Cardiac muscle cell (in vitro differentiated cells and primary cell): Measurements from ENCODE around the gene TTC4. TPM values are rescaled to one million over a fixed set of nuclear protein-coding genes. Genes with fewer than 3 reads are reported as not detected.

Experiments
- DNase-seq, 2 donors: peaks; one replicate each; pipeline versions ENCODE4 v3.0.0 to v3.0.0-alpha.2; 2010 to 2017; ENCODE audit warnings: low read depth in 1 of 2, low spot score in 1 of 2
- H3K27ac ChIP-seq: fragments of 200-600 bp; sonication (generic); 2 replicates; pipeline ENCODE4 v1.5.1; 2016
- H3K27me3 ChIP-seq: fragments of 200-600 bp; sonication (generic); 2 replicates; pipeline ENCODE4 v1.6.0; 2016; ENCODE audit warnings: control low read depth
- H3K36me3 ChIP-seq: fragments of 200-600 bp; sonication (generic); 2 replicates; pipeline ENCODE4 v1.5.1; 2016; ENCODE audit warnings: control low read depth
- H3K4me1 ChIP-seq: fragments of 200-600 bp; sonication (generic); 2 replicates; pipeline ENCODE4 v1.8.1; 2017; ENCODE audit warnings: low read depth, mild to moderate bottlenecking, mixed run types
- H3K4me3 ChIP-seq: fragments of 200-600 bp; sonication (generic); 2 replicates; pipeline ENCODE4 v1.5.1; 2016; ENCODE audit warnings: mild to moderate bottlenecking
- H3K9me3 ChIP-seq: fragments of 200-600 bp; sonication (generic); 2 replicates; pipeline ENCODE4 v1.5.1; 2017; ENCODE audit warnings: low read depth, mild to moderate bottlenecking, control low read depth
- polyA plus RNA-seq: library from polyadenylated mRNA; unstranded; fragments of >200 nt; fragmentation: Nextera tagmentation; extraction: Ambion mirVana; gene quantifications from 2 replicates; pipeline ENCODE4 v1.2.1, GENCODE V29; 2016
- total RNA-seq: library from RNA; depleted of rRNA; stranded (reverse); fragments of >200 nt; gene quantifications from 2 replicates; pipeline ENCODE4 v1.2.3, GENCODE V29; 2016
- TF ChIP-seq, protein P1 (sequence below): IDR thresholded peaks from 2 replicates; pipeline ENCODE4 v1.5.1; 2012; ENCODE audit warnings: low read depth, mild to moderate bottlenecking, low read length

Gene TTC4
- total and polyA plus RNA-seq, 2 experiments from 2014 or later = 19.8 to 23.5 TPM

DNA sequence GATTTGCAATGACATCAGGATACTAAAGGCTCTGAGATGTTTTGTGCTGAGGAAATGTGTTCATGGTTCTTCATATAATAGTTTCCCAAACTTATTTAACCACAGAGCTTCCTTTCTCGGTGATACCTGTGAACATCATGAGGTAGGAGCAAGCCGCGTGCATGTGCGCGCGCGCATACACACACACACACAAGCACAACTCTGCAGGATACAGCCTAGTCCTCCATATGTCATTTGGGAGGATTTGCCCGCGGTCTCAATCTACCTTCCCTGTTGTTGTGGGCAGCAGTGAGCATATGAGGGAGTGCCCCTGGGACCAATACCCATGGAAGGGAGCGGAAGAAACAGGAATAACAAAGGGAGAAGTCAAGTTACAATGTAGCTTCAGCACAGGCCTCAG is 12.2 kb upstream of the TTC4 start:
- Histone ChIP-seq H3K27me3 (no peaks in the 10 kb centered on the region), H3K4me1 (no peaks in the 10 kb centered on the region)

DNA sequence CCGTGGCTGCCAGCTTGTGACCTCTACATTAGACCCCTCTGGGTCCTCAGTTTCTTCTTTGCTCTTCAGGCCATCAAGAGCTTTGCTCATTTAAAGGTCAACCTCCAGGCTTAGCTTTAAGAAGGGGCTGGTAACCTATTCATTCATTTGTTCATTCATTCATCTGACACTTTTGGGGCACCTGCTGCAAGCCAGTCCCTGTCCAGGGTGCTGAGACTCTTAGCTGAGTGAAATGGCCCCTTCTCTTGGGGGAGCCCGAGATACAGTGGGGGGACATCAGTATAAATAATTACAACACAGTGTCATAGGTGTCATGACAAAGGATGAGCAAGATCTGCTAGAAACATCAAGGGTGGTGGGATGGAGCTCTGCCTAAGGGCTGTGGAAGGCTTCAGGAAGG is 10.5 kb upstream of the TTC4 start:
- Histone ChIP-seq H3K4me1 (no peaks in the 10 kb centered on the region), H3K4me3 (no peak overlapping the region), H3K36me3 (no peaks in the 10 kb centered on the region), H3K27me3 (no peaks in the 10 kb centered on the region), H3K9me3 (no peaks in the 10 kb centered on the region), H3K27ac (no peak overlapping the region)
- DNase-seq = peak in 1 of 2 donors; percentile 5
- TF ChIP-seq, protein P1, sequence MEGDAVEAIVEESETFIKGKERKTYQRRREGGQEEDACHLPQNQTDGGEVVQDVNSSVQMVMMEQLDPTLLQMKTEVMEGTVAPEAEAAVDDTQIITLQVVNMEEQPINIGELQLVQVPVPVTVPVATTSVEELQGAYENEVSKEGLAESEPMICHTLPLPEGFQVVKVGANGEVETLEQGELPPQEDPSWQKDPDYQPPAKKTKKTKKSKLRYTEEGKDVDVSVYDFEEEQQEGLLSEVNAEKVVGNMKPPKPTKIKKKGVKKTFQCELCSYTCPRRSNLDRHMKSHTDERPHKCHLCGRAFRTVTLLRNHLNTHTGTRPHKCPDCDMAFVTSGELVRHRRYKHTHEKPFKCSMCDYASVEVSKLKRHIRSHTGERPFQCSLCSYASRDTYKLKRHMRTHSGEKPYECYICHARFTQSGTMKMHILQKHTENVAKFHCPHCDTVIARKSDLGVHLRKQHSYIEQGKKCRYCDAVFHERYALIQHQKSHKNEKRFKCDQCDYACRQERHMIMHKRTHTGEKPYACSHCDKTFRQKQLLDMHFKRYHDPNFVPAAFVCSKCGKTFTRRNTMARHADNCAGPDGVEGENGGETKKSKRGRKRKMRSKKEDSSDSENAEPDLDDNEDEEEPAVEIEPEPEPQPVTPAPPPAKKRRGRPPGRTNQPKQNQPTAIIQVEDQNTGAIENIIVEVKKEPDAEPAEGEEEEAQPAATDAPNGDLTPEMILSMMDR = no peak

More for the DNA sequence above, 12.2 kb upstream of the TTC4 start:
- no peaks in the 10 kb centered on the region for H3K36me3 ChIP-seq
- no peak for DNase-seq
- no peak overlapping the region for H3K27ac ChIP-seq
- H3K4me3 ChIP-seq = no peak overlapping the region
- no peaks in the 10 kb centered on the region for H3K9me3 ChIP-seq
- TF ChIP-seq, protein P1 = no peak

DNA sequence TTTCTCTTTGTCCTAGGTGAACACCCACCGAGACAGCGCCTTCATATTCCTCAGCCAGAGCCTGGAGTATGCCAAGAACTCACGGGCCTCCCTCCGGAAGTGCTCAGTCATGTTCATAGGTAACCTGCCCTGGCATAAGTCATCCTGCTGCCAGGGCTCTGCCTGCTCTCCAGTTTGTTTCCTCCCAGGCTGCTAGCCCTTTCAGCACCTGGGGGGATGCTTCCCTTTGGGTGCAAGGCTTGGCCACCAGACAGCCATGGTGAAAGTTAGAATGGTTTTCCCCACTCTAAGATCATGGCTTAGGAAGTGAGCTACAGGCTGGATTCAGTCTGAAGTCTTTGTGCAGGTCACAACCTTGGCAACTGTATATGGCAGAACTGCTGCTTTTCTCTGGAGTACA is 9.2 kb upstream of the TTC4 start:
- Histone ChIP-seq H3K4me3 (no peak overlapping the region), H3K27me3 (no peaks in the 10 kb centered on the region), H3K27ac (no peak overlapping the region), H3K9me3 (no peaks in the 10 kb centered on the region), H3K36me3 (no peaks in the 10 kb centered on the region), H3K4me1 (no peaks in the 10 kb centered on the region)
- TF ChIP-seq, protein P1 = no peak
- DNase-seq = no peak

DNA sequence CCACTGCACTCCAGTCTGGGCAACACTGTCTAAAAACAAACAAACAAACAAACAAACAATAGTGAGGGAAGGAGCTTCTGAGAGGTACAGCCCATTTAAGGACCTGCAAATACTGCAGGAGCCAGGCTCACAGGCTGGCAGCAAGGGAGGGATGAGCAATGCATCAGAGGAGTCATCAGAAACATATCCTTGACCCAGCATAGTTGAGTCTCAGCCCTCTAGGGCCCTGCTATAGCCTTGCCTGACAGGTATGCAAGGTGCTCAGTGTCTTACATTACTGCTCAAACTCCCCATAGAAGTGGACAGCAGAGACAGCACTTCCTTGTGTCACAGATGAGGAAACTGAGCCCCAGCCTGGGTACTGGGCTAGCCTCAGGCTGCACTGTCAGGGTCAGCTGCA is 7.3 kb upstream of the TTC4 start:
- H3K27ac ChIP-seq = no peak overlapping the region
- no peaks in the 10 kb centered on the region for H3K4me1 ChIP-seq
- H3K36me3 ChIP-seq = no peaks in the 10 kb centered on the region
- DNase-seq = no peak
- no peaks in the 10 kb centered on the region for H3K9me3 ChIP-seq
- no peaks in the 10 kb centered on the region for H3K27me3 ChIP-seq
- no peak overlapping the region for H3K4me3 ChIP-seq
- TF ChIP-seq, protein P1 = no peak

DNA sequence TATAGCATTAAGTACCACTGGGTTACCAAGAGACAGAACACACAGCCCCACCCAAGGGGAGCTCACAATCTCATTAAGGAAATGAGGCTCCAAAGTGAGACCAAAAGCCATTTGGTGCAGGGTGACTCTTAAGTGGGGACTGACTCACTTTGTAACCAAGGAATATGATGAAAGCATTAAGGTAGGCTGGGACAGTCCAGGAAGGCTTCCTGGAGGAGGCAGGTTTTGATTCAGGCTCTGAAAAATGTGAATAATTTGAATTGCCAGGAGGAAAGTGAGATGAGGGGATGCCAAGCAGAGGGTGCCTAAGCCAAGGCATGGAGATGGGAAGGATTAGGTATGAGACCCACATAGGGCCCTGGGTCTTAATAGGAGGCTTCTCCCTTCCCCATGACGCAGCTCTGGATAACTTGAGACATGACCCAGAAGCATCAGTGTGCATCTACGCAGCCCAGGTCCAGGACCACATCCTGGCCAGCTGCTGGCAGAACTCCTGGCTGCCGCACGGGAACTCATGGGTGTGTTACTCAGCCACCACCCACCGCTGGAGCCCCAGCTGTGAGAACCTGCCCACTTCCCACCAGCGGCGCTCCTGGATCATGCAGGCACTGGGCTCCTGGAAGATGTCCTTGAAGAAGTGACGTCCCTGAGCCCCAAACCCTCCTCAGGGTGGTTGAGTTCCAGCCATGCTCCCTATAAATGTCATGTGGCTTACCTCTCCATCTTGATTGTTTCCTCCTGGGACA is 5.9 kb upstream of the TTC4 start:
- Histone ChIP-seq H3K9me3 (no peaks in the 10 kb centered on the region), H3K27ac (no peak overlapping the region), H3K36me3 (no peaks in the 10 kb centered on the region), H3K4me1 (no peaks in the 10 kb centered on the region), H3K4me3 (no peak overlapping the region), H3K27me3 (no peaks in the 10 kb centered on the region)
- TF ChIP-seq, protein P1 = no peak
- DNase-seq = no peak
